Activated CD4-positive, alpha-beta T cell treated with anti-CD3 and anti-CD28 coated beads, Interleukin-2, amount 10 ng/mL, durations not matched to agents 7 days and 5 days (primary cell): ENCODE measurements around the gene DLX6. TPM values are rescaled to one million over a fixed set of nuclear protein-coding genes. Genes with fewer than 3 reads are reported as not detected.

ENCODE experiments used
- CTCF ChIA-PET: fragments of 350-600 bp; sonication (Branson Sonifier 250); formaldehyde crosslinking; loops from one replicate; lab custom pipeline; 2021; ENCODE audit warnings: antibody characterized with exemption; lab: Charles Lee
- POLR2A ChIA-PET: fragments of 350-600 bp; sonication (Branson Sonifier 250); formaldehyde crosslinking; loops from one replicate; lab custom pipeline; 2021; ENCODE audit warnings: antibody characterized with exemption; lab: Charles Lee
- DNase-seq: peaks from one replicate; pipeline ENCODE4 v3.0.0-alpha.2; 2020
- H3K27ac Mint-ChIP-seq: one replicate; pipeline ENCODE4 v1.8.0; 2021; ENCODE audit warnings: mild to moderate bottlenecking, moderate library complexity, mixed read lengths
- H3K27me3 Mint-ChIP-seq: one replicate; pipeline ENCODE4 v1.8.0; 2021; ENCODE audit warnings: mixed read lengths
- H3K36me3 Mint-ChIP-seq: one replicate; pipeline ENCODE4 v1.8.0; 2021; ENCODE audit warnings: low read depth, mixed read lengths
- H3K4me1 Mint-ChIP-seq: one replicate; pipeline ENCODE4 v1.8.0; 2021; ENCODE audit warnings: mixed read lengths
- H3K4me3 Mint-ChIP-seq: one replicate; pipeline ENCODE4 v1.8.0; 2021; ENCODE audit warnings: mild to moderate bottlenecking, moderate library complexity, mixed read lengths
- H3K9me3 Mint-ChIP-seq: one replicate; pipeline ENCODE4 v1.8.0; 2021; ENCODE audit warnings: mixed read lengths
- total RNA-seq, 2 experiments: library from RNA; stranded (reverse); gene quantifications; one replicate each; pipeline ENCODE4 v1.2.3, GENCODE V29; 2021

The DLX6 gene
- total RNA-seq, 2 experiments from 2014 or later: not detected

DNA sequence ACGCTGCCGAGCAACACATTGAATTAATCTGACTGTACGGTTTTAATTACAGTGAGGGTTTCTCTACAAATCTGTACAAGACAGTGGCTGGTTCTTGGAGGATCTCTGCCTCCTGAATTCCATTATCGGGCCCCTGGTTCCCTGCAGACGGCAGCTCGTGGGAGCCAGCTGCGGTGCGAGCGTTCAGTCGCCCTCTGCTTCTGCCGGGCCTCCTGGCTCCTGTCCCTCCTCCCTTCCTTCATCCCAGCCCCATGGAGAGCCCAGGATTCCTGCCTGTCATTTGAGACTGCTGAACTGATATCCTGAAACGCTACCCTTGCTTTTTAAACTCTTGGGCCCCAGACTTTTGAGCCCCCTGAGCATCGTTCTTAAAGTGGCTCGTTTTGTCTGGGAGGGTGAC is 6.6 kb upstream of the DLX6 start:
- CTCF ChIA-PET: no interaction called here
- Mint-ChIP-seq H3K36me3 (no peaks in the 10 kb centered on the region), H3K27ac (no peak overlapping the region), H3K9me3 (no peaks in the 10 kb centered on the region), H3K27me3 (peaks cover 97% of the 10 kb centered on the region), H3K4me1 (no peaks in the 10 kb centered on the region), H3K4me3 (no peak overlapping the region)
- POLR2A ChIA-PET: no interaction called here
- no peak for DNase-seq

DNA sequence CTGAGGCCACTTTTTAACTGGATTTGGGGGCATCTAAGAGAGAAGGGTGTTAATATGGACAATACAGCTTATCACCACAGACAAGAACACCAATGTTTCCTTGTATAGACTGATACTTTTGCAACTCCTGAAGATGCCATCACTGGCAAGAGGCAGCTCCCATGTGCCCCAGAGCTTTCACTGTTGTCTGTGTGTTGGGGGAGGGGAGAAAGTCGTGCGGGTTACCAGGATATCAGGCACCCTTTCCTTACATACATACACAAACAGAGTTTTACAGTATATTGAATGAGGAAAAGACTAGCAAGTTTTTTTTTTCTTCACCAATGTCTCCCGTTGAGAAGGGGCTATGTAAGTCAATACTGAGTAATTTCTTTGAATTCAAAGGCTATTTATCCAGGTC is 4.1 kb upstream of the DLX6 start:
- H3K9me3 Mint-ChIP-seq: no peaks in the 10 kb centered on the region
- H3K4me3 Mint-ChIP-seq: no peak overlapping the region
- H3K4me1 Mint-ChIP-seq: peaks cover 5% of the 10 kb centered on the region
- H3K36me3 Mint-ChIP-seq: no peaks in the 10 kb centered on the region
- POLR2A ChIA-PET: no interaction called here
- H3K27ac Mint-ChIP-seq: no peak overlapping the region
- peaks cover 91% of the 10 kb centered on the region for H3K27me3 Mint-ChIP-seq
- CTCF ChIA-PET: interaction anchor here (0.7 to 2.4 kb wide), 2 partner anchors 26 to 241 kb away, joined by 3 to 13 read pairs; no protein-coding TSS in a partner anchor
- DNase-seq: no peak

DNA sequence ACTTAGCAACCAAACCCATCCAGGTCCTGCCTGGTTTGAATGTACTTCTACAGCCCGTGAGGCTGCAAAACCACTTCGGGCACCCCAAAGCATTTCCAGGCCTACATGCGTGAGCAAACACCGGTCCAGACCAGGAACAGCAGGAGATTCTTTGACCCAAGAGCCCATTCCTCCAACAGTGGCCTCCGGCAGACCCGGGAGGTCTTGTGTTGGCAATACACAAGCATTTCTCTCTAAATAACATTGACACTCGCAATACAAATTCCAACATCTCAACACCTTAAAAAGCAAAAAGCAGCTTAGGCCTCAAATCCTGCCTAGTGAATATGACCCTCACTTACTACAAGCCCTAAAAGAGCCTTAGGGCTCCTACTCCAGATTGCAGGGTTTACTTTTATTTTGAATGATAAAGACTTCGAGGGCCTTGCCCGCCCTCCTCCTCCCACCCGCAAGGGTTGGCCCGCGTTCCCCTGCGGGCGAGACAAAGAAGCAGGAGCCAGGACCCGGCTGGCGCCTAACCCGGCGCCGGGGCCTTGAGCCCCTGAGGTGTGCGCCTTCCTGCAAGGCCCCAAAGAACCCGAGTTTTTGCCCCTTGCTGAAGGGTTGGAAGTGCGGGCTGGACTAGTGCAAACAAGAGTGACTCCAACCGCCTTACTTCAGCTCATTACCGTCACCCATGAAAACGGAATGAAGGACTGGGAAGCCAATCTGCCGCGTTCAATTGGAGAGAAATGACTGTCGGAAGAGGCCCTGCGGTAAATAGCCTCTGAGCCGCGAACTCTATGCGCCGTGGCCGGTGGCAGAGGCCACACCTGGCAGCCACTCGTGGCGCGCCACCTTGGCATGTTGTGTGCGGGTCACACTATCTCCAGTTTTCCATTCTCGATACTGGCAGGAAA is 3.4 kb upstream of the DLX6 start:
- H3K9me3 Mint-ChIP-seq: no peaks in the 10 kb centered on the region
- peaks cover 9% of the 10 kb centered on the region for H3K4me1 Mint-ChIP-seq
- peaks cover 88% of the 10 kb centered on the region for H3K27me3 Mint-ChIP-seq
- ChIA-PET CTCF (interaction anchor here (2.4 kb wide), 1 partner anchor 25 kb away, joined by 13 read pairs; no protein-coding TSS in a partner anchor), POLR2A (no interaction called here)
- H3K4me3 Mint-ChIP-seq: peak overlapping the region; percentile 22
- H3K27ac Mint-ChIP-seq: no peak overlapping the region
- H3K36me3 Mint-ChIP-seq: no peaks in the 10 kb centered on the region
- no peak for DNase-seq

DNA sequence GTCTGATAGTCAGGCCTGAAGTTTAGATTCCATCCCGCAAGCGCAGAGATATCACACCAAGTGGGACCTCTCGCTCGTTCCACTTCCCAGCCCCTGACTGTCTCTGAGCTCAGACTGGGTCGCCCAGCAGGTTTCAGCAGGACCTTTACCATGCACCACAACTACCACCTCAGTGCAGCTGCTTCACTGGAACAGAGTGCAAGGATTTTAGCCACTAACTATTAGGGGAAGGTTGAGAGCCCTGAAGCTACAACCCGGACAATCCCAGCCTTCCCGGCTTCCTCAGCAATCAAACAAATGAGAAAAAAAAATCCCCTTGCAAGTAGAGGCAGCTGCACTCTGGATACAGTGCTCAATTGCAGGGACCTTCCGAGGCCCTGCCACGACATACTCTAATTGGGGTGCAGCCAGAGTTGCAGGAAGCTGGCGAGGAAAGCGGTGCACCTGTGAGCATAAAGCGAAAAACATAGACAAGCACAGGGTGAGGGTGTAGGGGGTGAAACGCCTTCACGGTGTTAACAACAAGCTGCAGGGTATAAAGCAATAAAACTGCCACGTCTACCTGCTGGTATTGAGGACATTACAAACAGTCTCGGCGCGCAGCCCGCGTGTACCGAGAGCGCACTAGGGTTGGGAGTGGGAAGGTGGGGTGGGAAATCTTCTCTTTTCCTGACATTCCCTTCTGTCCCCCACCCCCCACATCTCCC is 2.6 kb upstream of the DLX6 start:
- no peak for DNase-seq
- CTCF ChIA-PET: interaction anchor here (1.1 to 2.4 kb wide), 2 partner anchors 19 to 24 kb away, joined by 4 to 13 read pairs; no protein-coding TSS in a partner anchor

DNA sequence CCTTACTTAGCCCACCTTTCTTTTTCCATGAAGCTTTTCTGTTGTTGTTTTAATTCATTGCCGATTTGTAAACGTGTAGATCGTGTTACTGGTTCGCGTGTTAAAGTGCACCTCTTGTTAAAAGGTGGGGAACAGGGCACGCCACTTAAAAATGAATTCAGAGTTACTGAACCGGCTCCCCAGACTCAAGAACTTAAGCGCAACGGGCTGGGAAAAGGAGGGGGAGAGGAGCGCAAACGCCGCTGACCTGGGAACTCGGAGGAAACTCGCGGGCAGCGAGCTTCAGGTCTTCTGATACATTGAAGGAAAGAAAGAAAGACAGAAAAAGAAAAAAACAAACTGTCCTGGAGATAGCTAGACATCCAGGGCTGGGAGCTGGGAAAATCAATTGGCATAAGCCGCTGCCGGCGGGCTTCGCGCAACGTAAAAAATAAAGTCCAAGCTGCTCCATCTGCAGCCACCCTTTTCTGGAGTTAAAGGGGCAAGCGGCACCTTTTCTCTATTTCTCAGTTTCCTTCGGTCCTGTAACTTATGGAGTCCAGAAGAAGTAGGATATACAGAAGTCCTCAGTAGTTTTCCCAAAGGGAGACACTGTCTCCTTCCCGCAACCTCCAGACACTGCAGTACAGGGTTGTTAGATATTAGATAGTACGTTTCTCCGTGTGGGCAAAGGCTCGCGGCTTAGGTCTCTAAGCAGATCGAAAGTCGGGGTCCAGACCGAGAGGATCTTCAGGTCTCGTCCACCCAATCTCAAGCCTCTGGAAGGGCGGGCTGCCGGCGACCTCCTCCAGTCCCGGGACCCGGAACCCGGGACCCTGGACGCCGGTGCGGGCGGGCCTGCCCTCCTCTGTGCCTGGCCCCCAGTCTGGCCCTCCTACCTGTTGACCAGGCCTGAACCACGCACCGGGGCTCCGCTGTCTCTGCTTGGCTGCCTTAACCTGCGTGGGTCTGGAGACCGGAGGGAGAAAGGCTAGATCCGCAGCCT is 1.8 kb upstream of the DLX6 start:
- Mint-ChIP-seq H3K4me3 (peak overlapping the region; percentile 3), H3K4me1 (peaks cover 9% of the 10 kb centered on the region), H3K27me3 (peaks cover 88% of the 10 kb centered on the region), H3K9me3 (no peaks in the 10 kb centered on the region), H3K36me3 (no peaks in the 10 kb centered on the region), H3K27ac (peak overlapping the region; percentile 36)
- DNase-seq: no peak
- ChIA-PET POLR2A (no interaction called here), CTCF (interaction anchor here (1.1 kb wide), 1 partner anchor 18 kb away, joined by 4 read pairs; no protein-coding TSS in a partner anchor)

More for the DNA sequence above, 2.6 kb upstream of the DLX6 start:
- H3K27me3 Mint-ChIP-seq: peaks cover 88% of the 10 kb centered on the region
- H3K9me3 Mint-ChIP-seq: no peaks in the 10 kb centered on the region
- H3K27ac Mint-ChIP-seq: peak overlapping the region; percentile 13
- H3K4me1 Mint-ChIP-seq: peaks cover 9% of the 10 kb centered on the region
- H3K4me3 Mint-ChIP-seq: peak overlapping the region; percentile 22
- no peaks in the 10 kb centered on the region for H3K36me3 Mint-ChIP-seq
- POLR2A ChIA-PET: no interaction called here

DNA sequence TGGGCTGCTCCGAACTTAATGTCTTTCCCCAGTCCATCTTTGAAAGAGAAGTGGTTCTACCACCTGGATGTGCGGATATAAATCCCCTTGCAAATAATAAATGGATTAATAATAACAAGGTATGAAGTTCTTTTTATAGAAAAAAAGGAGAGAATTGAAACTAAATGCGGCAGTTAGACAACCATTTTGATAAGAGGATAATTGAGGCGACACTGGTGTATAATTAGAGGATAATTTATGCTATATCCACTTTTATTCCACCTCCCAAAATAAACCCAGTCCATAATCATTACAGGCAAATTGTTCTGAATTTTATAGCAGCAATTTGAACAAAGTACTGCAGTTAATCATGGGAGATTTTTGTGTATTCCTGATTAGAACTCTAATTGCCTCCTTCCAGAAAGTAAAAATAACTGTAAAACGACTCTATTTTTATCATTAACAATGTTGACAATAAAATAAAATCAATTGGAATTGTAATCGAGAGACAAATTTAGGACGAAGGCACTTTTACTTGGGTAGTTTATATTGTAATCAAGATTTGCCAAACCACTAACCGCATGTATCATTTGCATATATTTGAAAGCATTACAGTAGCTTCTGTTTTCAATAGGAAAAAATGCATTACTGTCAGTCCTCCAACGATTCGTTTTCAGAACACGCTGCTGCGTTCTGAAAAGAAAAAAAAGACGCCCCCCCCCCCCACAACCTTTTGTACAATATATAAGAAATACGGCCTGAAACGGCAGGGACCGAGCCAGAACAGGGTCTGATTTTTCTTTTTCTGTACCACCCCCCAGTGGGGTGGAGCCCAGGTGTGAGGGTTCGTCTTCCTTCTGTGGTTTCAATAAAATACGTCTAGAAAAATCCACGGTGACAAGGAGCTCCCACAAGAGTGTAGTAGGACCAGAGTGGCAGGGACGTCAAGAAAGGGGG is 838 bp upstream of the DLX6 start:
- POLR2A ChIA-PET: no interaction called here
- Mint-ChIP-seq H3K4me3 (peak overlapping the region; percentile 36), H3K4me1 (peaks cover 9% of the 10 kb centered on the region), H3K9me3 (no peaks in the 10 kb centered on the region), H3K27me3 (peaks cover 86% of the 10 kb centered on the region), H3K36me3 (no peaks in the 10 kb centered on the region), H3K27ac (no peak overlapping the region)
- CTCF ChIA-PET: interaction anchor here (0.7 to 1.6 kb wide), 3 partner anchors 22 to 718 kb away, joined by 3 to 5 read pairs (median 5); no protein-coding TSS in a partner anchor
- DNase-seq: no peak

DNA sequence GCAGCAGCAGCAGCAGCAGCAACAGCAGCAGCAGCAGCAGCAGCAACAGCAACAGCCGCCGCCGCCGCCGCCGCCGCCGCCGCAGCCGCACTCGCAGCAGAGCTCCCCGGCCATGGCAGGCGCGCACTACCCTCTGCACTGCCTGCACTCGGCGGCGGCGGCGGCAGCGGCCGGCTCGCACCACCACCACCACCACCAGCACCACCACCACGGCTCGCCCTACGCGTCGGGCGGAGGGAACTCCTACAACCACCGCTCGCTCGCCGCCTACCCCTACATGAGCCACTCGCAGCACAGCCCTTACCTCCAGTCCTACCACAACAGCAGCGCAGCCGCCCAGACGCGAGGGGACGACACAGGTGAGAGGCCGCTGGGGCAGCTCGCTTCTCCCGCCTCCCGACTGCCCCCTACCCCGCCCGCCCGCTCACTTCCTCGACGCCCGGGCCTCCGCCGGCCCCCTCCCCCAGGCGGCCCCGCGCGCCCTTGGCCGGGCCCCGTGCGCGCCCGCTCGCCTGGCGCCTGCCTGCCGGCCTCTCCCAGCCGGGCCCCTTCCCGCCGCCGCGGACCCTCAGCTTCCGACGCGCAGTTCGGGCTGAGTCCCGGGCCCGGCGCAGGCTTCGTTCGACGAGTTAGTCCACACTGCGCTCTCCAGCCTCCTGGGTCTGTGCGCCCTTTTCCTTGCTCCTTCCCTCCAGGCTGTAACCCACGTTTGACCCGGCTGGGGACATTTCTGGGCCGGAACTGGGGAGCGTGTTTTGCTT is 882 bp downstream of the DLX6 start:
- H3K4me1 Mint-ChIP-seq: peaks cover 9% of the 10 kb centered on the region
- CTCF ChIA-PET: interaction anchor here (0.8 to 2.2 kb wide), 6 partner anchors 11 to 22 kb away, joined by 3 to 6 read pairs (median 4); no protein-coding TSS in a partner anchor
- H3K36me3 Mint-ChIP-seq: no peaks in the 10 kb centered on the region
- H3K4me3 Mint-ChIP-seq: peak overlapping the region; percentile 61
- POLR2A ChIA-PET: no interaction called here
- no peaks in the 10 kb centered on the region for H3K9me3 Mint-ChIP-seq
- H3K27ac Mint-ChIP-seq: no peak overlapping the region
- H3K27me3 Mint-ChIP-seq: peaks cover 84% of the 10 kb centered on the region
- peak; percentile 21 for DNase-seq

DNA sequence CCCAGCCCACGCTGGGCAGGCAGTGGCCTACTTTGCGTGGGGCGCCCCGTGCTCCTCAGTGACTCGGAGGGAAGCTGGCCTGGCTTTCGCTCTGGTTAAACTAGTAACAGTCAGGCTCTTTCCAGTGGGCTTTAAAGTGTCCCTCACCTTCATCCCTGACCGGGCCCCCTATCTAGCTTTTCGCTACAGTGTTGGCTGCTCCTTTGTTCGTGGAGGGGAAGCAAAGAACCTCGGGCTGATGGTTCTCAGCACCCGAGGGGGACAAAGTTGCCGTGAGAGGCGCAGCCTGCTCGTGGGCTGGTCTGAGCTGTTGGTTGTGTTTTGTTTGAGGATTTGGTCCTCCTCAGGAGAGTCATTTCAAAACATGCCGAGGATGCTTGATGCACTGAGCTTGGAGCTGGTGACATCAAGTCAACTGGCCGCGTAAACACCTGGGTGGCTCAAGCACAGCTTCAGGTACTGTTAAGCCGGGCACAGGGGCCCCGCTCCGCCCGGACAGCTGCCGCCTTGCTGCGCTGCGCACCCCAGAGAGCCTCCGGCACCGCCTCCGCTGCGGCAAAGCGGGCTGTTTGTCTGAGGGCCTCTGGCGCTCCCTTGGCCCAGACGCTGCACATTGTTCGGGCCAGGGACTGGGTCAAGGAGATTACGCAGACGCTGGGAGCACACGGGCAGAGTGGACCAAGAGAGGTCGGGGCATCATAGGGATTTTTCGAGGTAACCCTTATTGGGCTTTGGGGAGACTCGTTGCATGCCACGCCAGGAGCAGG is 1.6 kb downstream of the DLX6 start:
- Mint-ChIP-seq H3K4me1 (peaks cover 9% of the 10 kb centered on the region), H3K9me3 (no peaks in the 10 kb centered on the region), H3K27me3 (peaks cover 85% of the 10 kb centered on the region), H3K4me3 (peak overlapping the region; percentile 61), H3K36me3 (no peaks in the 10 kb centered on the region), H3K27ac (no peak overlapping the region)
- ChIA-PET CTCF (interaction anchor here (0.8 to 2.2 kb wide), 3 partner anchors 15 to 21 kb away, joined by 3 to 6 read pairs (median 4); no protein-coding TSS in a partner anchor), POLR2A (no interaction called here)
- no peak for DNase-seq

DNA sequence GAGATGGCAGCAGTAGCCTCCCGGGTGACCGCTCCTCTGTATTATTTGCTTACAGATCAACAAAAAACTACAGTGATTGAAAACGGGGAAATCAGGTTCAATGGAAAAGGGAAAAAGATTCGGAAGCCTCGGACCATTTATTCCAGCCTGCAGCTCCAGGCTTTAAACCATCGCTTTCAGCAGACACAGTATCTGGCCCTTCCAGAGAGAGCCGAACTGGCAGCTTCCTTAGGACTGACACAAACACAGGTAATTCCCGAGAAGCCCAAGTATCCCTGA is 2.2 kb downstream of the DLX6 start:
- CTCF ChIA-PET: interaction anchor here (0.9 to 2.2 kb wide), 2 partner anchors 14 to 20 kb away, joined by 4 to 6 read pairs; no protein-coding TSS in a partner anchor
- no peak overlapping the region for H3K27ac Mint-ChIP-seq
- POLR2A ChIA-PET: no interaction called here
- DNase-seq: no peak
- no peaks in the 10 kb centered on the region for H3K36me3 Mint-ChIP-seq
- peaks cover 86% of the 10 kb centered on the region for H3K27me3 Mint-ChIP-seq
- H3K4me3 Mint-ChIP-seq: no peak overlapping the region
- peaks cover 9% of the 10 kb centered on the region for H3K4me1 Mint-ChIP-seq
- H3K9me3 Mint-ChIP-seq: no peaks in the 10 kb centered on the region

DNA sequence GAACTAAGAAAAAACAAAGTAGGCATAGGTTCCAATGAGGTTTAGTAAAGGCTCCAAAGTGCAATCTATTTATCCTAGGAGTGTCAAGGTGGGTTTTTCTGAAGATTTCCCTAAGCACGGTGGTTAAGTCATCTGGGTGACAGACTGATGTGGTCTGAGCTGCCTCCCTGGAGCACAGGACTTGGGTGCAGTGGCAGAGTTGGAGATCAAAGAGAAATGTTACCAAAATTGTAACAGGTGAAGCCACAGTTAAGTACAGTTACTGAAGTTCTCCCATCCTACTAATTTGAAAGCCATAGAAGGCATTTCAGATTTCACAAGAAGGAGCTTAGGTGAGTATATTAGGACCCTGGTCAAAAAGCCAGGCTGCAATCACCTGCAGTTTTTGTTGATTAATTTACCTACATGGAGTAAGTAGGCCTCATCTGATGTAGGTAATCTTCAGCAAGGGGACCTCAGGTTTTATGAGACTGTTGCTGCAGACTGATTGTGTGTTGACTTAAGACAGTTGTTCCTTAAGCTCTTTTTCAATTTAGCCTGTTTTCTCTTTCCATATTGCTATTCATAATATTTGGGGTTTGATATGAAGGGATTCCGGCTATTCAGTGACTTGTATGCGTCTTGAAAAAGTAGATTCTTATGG is 3.0 kb downstream of the DLX6 start:
- ChIA-PET CTCF (interaction anchor here (2.2 kb wide), 1 partner anchor 13 kb away, joined by 6 read pairs; no protein-coding TSS in a partner anchor), POLR2A (no interaction called here)
- no peak for DNase-seq
- H3K27ac Mint-ChIP-seq: no peak overlapping the region
- H3K9me3 Mint-ChIP-seq: no peaks in the 10 kb centered on the region
- H3K36me3 Mint-ChIP-seq: no peaks in the 10 kb centered on the region
- no peak overlapping the region for H3K4me3 Mint-ChIP-seq
- peaks cover 86% of the 10 kb centered on the region for H3K27me3 Mint-ChIP-seq
- peaks cover 9% of the 10 kb centered on the region for H3K4me1 Mint-ChIP-seq
